ENCODE data around the gene KLHDC9.

GRCh38 chr1:161145832-161146231 lies 47.7 kb downstream of the KLHDC9 start:
- TF ChIP-seq CTCF (conservative IDR thresholded peaks at IDR 0.05 in 1 of 2, IDR thresholded peaks at IDR 0.05 in 1 of 2; ENCODE audit: extremely low read depth in 1 of 2, insufficient read depth in 1 of 2, low read depth in 1 of 2, low read length in 2 of 2) (no peak), EZH2 (IDR thresholded peaks at IDR 0.05; ENCODE audit: borderline replicate concordance, low read length) (no peak)
